NCI-H460 (cell line): ENCODE measurements around the gene CARD9. TPM values are rescaled to one million over a fixed set of nuclear protein-coding genes. Genes with fewer than 3 reads are reported as not detected.

Experiments used
- DNase-seq: peaks from one replicate; pipeline ENCODE4 v3.0.0-alpha.2; 2016; ENCODE audit warnings: low read depth; ENCODE audit errors: extremely low read depth
- total RNA-seq: library from RNA; depleted of rRNA; stranded (reverse); fragments of >200 nt; shearing (Covaris generic); gene quantifications from 2 replicates; pipeline ENCODE4 v1.2.3, GENCODE V29; 2014

Gene CARD9
- total RNA-seq, 1 experiment from 2014 or later = 0.22 TPM

DNA sequence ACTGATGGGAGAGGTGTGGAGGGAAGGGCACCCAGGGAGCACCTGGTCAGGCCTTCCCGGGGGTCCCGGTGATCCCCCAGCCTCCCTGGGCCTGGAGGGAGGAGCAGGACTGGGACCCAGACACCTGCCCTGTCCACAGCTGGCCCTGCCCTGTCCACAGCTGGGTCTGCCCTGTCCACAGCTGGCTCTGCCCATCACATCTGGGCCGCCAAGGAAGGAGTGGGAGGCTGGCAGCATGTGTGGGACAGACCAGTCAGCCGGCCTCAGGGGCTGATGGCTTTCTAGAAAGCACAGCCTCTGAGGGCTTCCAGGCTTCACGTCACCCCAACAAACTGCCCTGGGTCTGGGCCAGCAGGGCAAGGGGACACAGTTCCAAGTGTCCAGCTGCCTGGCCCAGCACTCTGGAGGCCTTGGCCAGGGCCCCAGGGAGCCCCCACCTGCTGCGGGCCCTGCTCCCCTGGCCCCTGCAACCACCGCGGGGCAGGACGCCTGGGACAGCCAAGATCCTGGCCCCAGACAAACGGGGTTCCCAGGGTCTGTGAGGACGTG is 22.1 kb downstream of the CARD9 start:
- DNase-seq = no peak

GRCh38 chr9:136349546-136349945 is 23.9 kb downstream of the CARD9 start:
- no peak for DNase-seq

- no peak for DNase-seq
These were observed 24.8 kb downstream of the CARD9 start for GRCh38 chr9:136348691-136349090.

DNA sequence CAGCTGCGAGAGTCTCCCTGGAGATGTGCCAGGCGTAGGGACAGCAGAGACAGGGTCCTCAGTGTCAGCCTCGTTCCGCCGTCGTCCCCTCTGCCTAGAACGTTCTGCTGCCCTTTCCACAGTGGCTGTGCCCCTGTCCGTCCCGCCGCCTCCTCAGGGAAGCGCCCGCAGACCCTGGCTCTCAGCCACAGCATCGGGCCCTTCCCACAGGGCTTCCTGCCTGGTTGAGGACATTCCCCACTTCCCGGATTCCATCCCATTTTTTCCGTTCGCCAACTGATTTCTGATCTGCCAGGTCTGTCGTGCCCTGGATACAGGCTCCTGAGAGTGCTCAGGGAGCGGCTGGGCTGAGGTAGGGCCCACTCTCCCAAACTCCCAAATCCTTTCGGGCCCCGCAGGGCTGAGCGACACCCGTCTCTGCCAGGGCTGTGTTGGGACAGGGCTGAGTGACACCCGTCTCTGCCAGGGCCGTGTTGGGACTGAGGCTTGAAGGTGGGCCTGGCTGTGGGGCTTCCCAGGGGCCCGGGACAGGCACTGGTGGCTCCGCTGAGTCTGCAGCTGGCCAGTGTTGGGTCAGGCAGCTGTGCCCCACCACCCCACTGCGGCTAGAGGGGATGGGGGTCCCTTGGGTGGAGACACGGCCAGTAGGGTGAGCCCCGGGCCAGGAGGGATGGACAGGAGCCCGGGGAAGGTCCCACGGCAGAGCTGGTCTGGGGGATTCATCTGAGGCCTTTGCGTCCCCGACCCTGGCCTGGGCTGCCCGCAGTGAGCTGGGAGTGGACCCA is 25.8 kb downstream of the CARD9 start:
- DNase-seq = no peak

DNA sequence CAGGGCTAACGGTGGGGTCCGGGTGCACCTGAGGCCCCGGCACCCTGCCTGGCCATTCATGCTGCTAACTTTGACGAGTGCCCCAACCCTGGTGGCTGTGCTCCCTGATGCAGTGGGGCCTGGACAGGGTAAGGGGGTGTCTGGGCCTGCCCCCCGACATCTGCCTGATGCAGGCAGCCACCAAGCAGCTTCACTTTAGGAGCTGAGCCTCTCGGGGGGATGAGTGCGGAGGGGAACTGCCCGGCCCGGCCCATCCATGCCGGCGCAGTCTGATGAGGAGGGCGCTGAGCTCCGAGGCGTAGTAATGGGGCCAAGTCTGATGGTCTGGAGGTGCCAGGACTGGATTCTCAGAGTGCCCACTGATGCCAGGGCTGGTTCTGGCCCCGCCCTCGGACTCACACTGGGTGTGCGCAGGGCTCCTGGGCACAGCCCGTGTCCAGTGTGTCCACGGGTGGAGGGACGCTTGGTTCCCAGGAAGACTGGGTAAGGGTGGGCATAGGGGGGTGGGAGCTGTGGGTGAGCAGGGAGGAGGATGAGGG is 26.5 kb downstream of the CARD9 start:
- DNase-seq = no peak

DNA sequence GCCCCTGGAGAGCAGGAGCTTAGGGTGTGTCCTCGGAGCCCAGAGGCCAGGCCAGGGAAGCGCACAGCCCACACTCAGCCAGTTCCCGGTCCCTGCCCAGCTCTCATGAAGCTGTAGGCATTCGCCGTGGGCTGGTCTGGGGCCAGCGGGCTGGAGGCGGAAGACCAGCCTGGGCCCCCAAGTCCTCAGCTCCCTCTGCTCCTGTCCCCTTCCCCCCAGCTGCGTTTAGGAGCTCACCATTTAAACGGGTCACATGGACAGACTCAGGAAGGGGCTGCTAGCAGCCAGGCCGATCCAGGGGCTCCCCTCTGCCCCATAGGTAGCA is 27.4 kb downstream of the CARD9 start:
- no peak for DNase-seq

GRCh38 chr9:136345281-136346156 is 27.9 kb downstream of the CARD9 start:
- DNase-seq = peak; percentile 58

GRCh38 chr9:136344544-136345280 is 28.8 kb downstream of the CARD9 start:
- no peak for DNase-seq

- DNase-seq = no peak
These were observed 29.6 kb downstream of the CARD9 start for GRCh38 chr9:136343884-136344269.

- DNase-seq = no peak
These were observed 30.2 kb downstream of the CARD9 start for GRCh38 chr9:136343121-136343883.

- peak; percentile 26 for DNase-seq
These were observed 31.0 kb downstream of the CARD9 start for GRCh38 chr9:136342181-136343120.

DNA sequence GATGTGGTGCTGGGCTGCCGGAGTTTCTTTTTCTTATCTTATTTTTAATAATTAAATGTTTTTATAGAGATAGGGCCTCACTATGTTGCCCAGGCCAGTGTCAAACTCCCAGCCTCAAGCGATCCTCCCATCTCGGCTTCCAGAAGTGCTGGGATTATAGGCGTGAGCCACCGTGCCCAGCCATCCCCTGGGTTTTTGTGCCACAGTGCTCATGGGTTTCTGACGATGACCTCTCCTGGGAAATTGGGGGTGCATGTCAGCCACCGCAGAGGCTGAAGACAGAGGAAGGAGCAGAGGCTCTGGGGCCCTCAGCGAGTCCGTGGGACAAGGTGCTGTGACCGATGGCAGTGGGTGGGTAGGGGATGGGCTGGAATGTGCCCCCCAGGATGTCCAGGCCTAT is 31.7 kb downstream of the CARD9 start:
- no peak for DNase-seq

DNA sequence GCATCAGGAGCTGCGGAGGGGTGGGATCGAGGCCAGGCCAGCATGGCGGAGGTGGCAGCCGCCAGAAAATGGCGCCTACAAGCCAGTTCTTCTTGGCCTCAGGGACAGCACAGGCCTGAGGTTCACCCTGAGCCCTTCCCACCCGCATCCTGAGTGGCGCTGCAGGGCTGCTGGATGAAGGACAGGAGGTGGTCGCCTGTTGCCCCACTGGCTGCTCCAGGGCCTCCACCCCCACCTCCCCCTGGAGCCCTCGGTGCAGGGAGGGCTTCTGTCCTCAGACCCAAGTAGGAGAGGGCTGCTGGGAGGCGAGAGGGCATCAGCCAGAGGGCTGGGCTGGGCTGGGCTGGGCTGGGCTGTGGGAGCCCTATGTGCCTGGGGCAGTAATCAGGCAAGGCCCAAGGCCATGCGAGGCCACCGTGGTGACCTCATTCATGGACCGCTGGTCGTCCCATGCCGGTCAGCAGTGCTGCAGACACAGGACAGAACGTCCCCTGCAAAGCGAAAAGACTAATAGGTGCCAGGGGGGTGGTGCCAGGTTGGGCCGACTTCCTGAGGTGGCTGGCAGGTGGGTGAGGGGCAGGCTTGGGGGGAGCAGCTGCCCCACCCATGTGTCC is 32.3 kb downstream of the CARD9 start:
- DNase-seq = no peak

DNA sequence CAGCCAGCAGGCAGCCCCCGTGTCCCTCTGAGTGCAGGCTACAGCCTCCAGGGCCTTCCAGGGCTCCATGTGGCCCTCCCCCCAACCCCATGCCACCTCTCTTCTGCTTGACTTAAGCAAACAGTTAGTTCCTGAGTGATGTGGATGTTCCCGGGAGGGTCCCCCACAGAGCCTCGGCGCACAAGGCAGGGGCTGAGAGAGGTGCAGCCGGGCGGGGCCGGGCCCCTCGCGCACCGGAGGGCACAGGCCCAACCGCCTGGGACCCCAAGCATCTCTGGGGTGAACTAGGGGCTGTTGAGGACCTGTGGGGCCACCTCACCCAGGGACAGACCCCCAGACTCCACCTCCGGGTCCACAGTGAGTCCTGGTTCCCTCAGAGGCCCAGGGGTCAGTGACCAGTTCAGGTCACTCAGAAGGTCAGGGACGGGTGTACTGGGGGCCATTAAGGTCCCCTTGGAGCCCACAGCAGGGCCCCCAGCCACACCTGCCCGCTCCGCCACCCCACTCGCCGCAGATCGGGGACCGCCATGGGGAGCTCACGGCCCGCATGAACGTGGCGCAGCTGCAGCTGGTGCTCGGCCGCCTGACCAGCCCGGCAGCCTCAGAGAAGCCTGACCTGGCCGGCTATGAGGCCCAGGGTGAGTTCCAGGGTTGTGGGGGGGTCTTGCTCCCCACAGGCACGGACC is 33.0 kb downstream of the CARD9 start:
- DNase-seq = no peak

- no peak for DNase-seq
These were observed 33.5 kb downstream of the CARD9 start for GRCh38 chr9:136339958-136340310.

- DNase-seq = peak; percentile 52
These were observed 34.1 kb downstream of the CARD9 start for GRCh38 chr9:136339173-136339957.

DNA sequence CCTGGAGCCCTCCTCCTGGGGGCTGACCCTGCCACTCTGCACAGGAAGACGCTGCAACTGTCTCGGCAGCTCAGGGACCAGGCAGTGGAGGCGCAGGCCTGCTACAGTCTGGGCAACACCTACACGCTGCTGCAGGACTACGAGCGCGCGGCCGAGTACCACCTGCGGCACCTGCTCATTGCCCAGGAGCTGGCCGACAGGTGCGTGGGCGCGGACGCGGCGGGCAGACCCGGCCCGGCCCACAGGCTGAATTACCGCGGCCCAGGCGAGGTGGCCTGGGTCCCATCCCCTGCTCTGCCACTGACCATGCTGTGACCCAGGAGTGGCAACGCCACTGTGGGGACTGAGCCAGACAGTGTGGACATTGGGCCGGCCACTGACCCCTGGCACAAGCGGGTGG is 35.0 kb downstream of the CARD9 start:
- no peak for DNase-seq
